Thyroid gland (tissue), 4 donors: ENCODE measurements around the gene ANKZF1. TPM values are rescaled to one million over a fixed set of nuclear protein-coding genes. Genes with fewer than 3 reads are reported as not detected.
A peak's percentile ranks its signal among the peaks of the same experiment; 100 is the strongest.

ENCODE experiments used
- DNase-seq, 2 donors: peaks; one replicate each; pipeline ENCODE4 v3.0.0-alpha.2; 2019
- H3K27ac ChIP-seq, 3 donors: fragments of 200-600 bp; sonication (generic); 1 replicate in 2 of 3; 2 replicates in 1 of 3; pipeline ENCODE4 v1.5.1; 2016 to 2019; ENCODE audit warnings: mild to moderate bottlenecking in 1 of 3, moderate library complexity in 1 of 3
- H3K27me3 ChIP-seq: fragments of 200-600 bp; sonication (generic); one replicate; pipeline ENCODE4 v1.5.1; 2019
- H3K36me3 ChIP-seq, 2 donors: fragments of 200-600 bp; sonication (generic); one replicate each; pipeline ENCODE4 v1.5.1; 2016 to 2019
- H3K4me1 ChIP-seq, 2 donors: fragments of 200-600 bp; sonication (generic); one replicate each; pipeline ENCODE4 v1.5.1; 2017 to 2019
- H3K4me3 ChIP-seq, 3 donors: fragments of 200-600 bp; sonication (generic); replicated peaks in 1 of 3; 1 replicate in 2 of 3; 2 replicates in 1 of 3; pipeline ENCODE4 v1.5.1; 2016; ENCODE audit warnings: mild to moderate bottlenecking in 1 of 3
- H3K9me3 ChIP-seq: fragments of 200-600 bp; sonication (generic); one replicate; pipeline ENCODE4 v1.5.1; 2017
- POLR2A ChIP-seq, 2 donors: fragments of 450-650 bp; IDR thresholded peaks; one replicate each; pipeline ENCODE4 v1.6.1; 2017; ENCODE audit warnings: antibody characterized with exemption in 2 of 2, mild to moderate bottlenecking in 2 of 2, moderate library complexity in 1 of 2
- WGBS, 2 donors: methylation state at CpG; one replicate each; pipeline ENCODE4 v1.1.5; 2017; 5-methylcytosine and 5-hydroxymethylcytosine counted together
- intact Hi-C: fragments of 100-400 bp; cut with DNase I; formaldehyde crosslinking; loops from one replicate; pipeline ENCODE4 v1.15.1; 2023
- total RNA-seq, 4 donors: library from RNA; depleted of rRNA; stranded (reverse); fragments of >200 nt; gene quantifications; one replicate each; pipeline ENCODE4 v1.2.3, GENCODE V29; 2016
- TF ChIP-seq, protein P1 (sequence below), 6 experiments: fragments of 200-600 bp in 3 of 6; fragments of 450-650 bp in 3 of 6; sonication (generic) in 3 of 6; IDR thresholded peaks; one replicate each; pipeline ENCODE4 v1.5.1; 2016 to 2019; ENCODE audit warnings: antibody characterized with exemption in 6 of 6, mild to moderate bottlenecking in 2 of 6, inconsistent platforms in 1 of 6, moderate library complexity in 1 of 6

Gene ANKZF1
- total RNA-seq, 4 donors from 2014 or later: 38.1 to 66.4 (median 45.5) TPM

- Histone ChIP-seq H3K9me3 (no peaks in the 10 kb centered on the region), H3K36me3 (peaks cover 0 to 4% of the 10 kb centered on the region in 2 donors), H3K27ac (peak overlapping the region; percentile 88 to 93 (median 89)), H3K4me3 (no peak overlapping the region), H3K27me3 (no peaks in the 10 kb centered on the region), H3K4me1 (peaks cover 36 to 73% of the 10 kb centered on the region in 2 donors)
- intact Hi-C loops: loop anchor here (5.0 kb wide), 1 partner anchor 33 kb away; no protein-coding TSS in a partner anchor
- TF ChIP-seq, protein P1, sequence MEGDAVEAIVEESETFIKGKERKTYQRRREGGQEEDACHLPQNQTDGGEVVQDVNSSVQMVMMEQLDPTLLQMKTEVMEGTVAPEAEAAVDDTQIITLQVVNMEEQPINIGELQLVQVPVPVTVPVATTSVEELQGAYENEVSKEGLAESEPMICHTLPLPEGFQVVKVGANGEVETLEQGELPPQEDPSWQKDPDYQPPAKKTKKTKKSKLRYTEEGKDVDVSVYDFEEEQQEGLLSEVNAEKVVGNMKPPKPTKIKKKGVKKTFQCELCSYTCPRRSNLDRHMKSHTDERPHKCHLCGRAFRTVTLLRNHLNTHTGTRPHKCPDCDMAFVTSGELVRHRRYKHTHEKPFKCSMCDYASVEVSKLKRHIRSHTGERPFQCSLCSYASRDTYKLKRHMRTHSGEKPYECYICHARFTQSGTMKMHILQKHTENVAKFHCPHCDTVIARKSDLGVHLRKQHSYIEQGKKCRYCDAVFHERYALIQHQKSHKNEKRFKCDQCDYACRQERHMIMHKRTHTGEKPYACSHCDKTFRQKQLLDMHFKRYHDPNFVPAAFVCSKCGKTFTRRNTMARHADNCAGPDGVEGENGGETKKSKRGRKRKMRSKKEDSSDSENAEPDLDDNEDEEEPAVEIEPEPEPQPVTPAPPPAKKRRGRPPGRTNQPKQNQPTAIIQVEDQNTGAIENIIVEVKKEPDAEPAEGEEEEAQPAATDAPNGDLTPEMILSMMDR (IDR thresholded peaks at IDR 0.05): no peak
- peak in 1 of 2 donors; percentile 51 for TF ChIP-seq POLR2A (IDR thresholded peaks at IDR 0.05)
- peak; percentile 92 to 95 for DNase-seq
- WGBS, 2 donors: 4 to 8% methylated on average over 4 of the region's 7 CpGs
These were observed 19.8 kb downstream of the ANKZF1 start for GRCh38 chr2:219249203-219249980.

DNA sequence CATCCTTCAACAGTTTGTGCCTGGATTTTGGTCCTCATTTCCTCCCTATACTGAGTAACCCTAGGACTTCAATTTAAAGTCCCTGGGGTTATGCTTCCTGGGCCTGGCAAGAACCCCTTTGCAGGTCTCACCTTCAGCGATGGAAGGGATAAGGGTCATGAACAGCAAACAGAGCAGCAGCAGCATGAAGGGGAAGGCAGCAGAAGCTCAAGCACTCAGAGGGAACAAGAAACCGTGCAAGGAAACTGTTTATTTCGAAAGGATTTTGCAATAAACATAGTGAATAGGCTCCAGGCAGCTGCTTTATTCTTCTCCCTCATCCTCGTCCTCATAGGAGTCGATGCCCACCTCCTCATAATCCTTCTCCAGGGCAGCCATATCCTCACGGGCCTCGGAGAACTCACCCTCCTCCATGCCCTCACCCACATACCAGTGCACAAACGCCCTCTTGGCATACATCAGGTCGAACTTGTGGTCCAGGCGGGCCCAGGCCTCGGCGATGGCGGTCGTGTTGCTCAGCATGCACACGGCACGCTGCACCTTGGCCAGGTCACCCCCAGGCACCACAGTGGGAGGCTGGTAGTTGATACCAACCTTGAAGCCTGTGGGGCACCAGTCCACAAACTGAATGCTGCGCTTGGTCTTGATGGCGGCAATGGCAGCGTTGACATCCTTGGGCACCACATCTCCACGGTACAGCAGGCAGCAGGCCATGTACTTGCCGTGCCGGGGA, 20.6 kb downstream of the ANKZF1 start:
- DNase-seq: no peak
- peaks cover 31 to 71% of the 10 kb centered on the region in 2 donors for H3K4me1 ChIP-seq
- WGBS, 2 donors: 91 to 92% methylated on average over 20 to 22 of the region's 22 CpGs
- H3K27ac ChIP-seq: peak overlapping the region; percentile 71 to 93 (median 88)
- H3K4me3 ChIP-seq: no peak overlapping the region
- H3K36me3 ChIP-seq: peaks cover 0 to 4% of the 10 kb centered on the region in 2 donors
- no peaks in the 10 kb centered on the region for H3K27me3 ChIP-seq
- intact Hi-C loops: no loop called here
- H3K9me3 ChIP-seq: no peaks in the 10 kb centered on the region
- TF ChIP-seq, protein P1 (IDR thresholded peaks at IDR 0.05): no peak
- no peak for TF ChIP-seq POLR2A (IDR thresholded peaks at IDR 0.05)

DNA sequence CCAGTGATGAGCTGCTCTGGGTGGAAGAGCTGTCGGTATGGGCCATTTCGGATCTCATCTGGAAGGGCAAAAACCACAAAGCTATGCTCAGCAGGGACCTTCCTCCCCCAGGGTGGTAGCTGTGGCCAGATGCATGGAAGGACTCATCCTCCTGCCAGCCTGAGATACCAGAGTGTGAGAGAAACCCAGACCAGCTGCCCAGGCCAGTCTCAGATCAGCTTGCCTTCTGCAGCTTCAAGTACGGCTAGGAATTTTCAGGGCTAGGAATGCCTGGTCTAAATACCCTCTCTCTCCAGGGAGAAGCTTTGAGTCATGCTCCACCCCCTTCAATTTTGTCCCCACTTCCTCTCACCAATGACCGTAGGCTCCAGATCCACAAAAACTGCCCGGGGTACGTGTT, 22.1 kb downstream of the ANKZF1 start:
- TF ChIP-seq POLR2A (IDR thresholded peaks at IDR 0.05): no peak
- TF ChIP-seq, protein P1 (IDR thresholded peaks at IDR 0.05): no peak
- no peaks in the 10 kb centered on the region for H3K9me3 ChIP-seq
- intact Hi-C loops: no loop called here
- no peak for DNase-seq
- peaks cover 31 to 61% of the 10 kb centered on the region in 2 donors for H3K4me1 ChIP-seq
- no peak overlapping the region for H3K4me3 ChIP-seq
- WGBS, 2 donors: 80 to 92% methylated on average over 4 to 6 of the region's 6 CpGs
- H3K27me3 ChIP-seq: no peaks in the 10 kb centered on the region
- peaks cover 0 to 4% of the 10 kb centered on the region in 2 donors for H3K36me3 ChIP-seq
- no peak overlapping the region for H3K27ac ChIP-seq

DNA sequence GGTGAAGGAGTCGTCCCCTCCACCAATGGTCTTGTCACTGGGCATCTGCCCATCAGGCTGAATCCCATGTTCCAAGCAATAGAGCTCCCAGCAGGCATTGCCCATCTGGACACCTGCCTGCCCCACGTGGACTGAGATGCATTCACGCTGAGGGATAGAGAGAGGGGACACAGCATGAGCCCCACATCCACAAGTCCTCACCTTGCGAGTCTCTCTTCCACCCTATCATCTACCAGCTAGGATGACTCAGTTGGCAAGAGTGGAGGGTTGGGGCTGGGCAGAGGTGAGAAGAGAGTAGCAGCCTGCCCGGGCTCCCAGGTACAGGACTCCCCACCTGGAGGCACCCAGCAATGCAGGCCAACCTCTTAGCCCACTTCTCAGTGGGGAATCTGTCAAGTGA, 22.5 kb downstream of the ANKZF1 start:
- peak overlapping the region in 2 of 3 donors; percentile 16 to 49 for H3K27ac ChIP-seq
- TF ChIP-seq, protein P1 (IDR thresholded peaks at IDR 0.05): no peak
- TF ChIP-seq POLR2A (IDR thresholded peaks at IDR 0.05): no peak
- H3K4me1 ChIP-seq: peaks cover 31 to 59% of the 10 kb centered on the region in 2 donors
- intact Hi-C loops: no loop called here
- 66 to 71% methylated on average over 5 of the region's 5 CpGs for WGBS, 2 donors
- DNase-seq: no peak
- no peaks in the 10 kb centered on the region for H3K27me3 ChIP-seq
- no peak overlapping the region for H3K4me3 ChIP-seq
- no peaks in the 10 kb centered on the region for H3K9me3 ChIP-seq
- peaks cover 0 to 4% of the 10 kb centered on the region in 2 donors for H3K36me3 ChIP-seq
